Stimulated activated CD4-positive, alpha-beta T cell treated with anti-CD3 and anti-CD28 coated beads, Interleukin-4, amount 100 ng/mL, for 48 hours (primary cell): ENCODE measurements around the gene MMUT.
A peak's percentile ranks its signal among the peaks of the same experiment; 100 is the strongest.
"Not testable (repeated sequence)": the region's sequence is repeated elsewhere in the genome, so short reads cannot be mapped to it uniquely, and the experiment has no call there.

ENCODE experiments used
- DNase-seq, 2 donors: peaks; one replicate each; pipeline ENCODE4 v3.0.0-alpha.2; 2020; ENCODE audit warnings: low read depth in 2 of 2

The MMUT gene

GRCh38 chr6:49423817-49424216, 39.2 kb downstream of the MMUT start:
- no peak for DNase-seq

GRCh38 chr6:49416195-49416594, 46.9 kb downstream of the MMUT start:
- DNase-seq, result no peak

- DNase-seq, result no peak
Measured at GRCh38 chr6:49415358-49415757, 47.7 kb downstream of the MMUT start.

GRCh38 chr6:49410564-49410963, 52.5 kb downstream of the MMUT start:
- no peak for DNase-seq

- peak; percentile 32 to 57 for DNase-seq
Measured at GRCh38 chr6:49409951-49410542, 53.0 kb downstream of the MMUT start.

GRCh38 chr6:49406250-49406970, 56.6 kb downstream of the MMUT start:
- DNase-seq, result no peak

- no peak for DNase-seq
Measured at GRCh38 chr6:49401063-49401462, 62.0 kb downstream of the MMUT start.

GRCh38 chr6:49386667-49387508, 76.2 kb downstream of the MMUT start:
- DNase-seq, result not testable (repeated sequence)

GRCh38 chr6:49384904-49385303, 78.1 kb downstream of the MMUT start:
- DNase-seq, result no peak
